ENCODE measurements around the gene CDRT15L2.
"Not testable (repeated sequence)": the region's sequence is repeated elsewhere in the genome, so short reads cannot be mapped to it uniquely, and the experiment has no call there.

The CDRT15L2 gene

GRCh38 chr17:20541853-20542546 is 37.5 kb upstream of the CDRT15L2 start:
- H3F3A ChIP-seq (ENCODE audit: low read depth); H3K9me3 ChIP-seq (ENCODE audit: insufficient read depth, low read depth, low read length); H3K27me3 ChIP-seq (ENCODE audit: insufficient read depth, low read length, poor library complexity, severe bottlenecking); H3K9ac ChIP-seq (ENCODE audit: low read depth, low read length, poor library complexity, severe bottlenecking); H3K4me2 ChIP-seq (ENCODE audit: low read depth, low read length, poor library complexity, severe bottlenecking); H3K4me1 ChIP-seq (ENCODE audit: insufficient read depth, low read length, poor library complexity, severe bottlenecking); H4K20me1 ChIP-seq (ENCODE audit: insufficient read depth, low read length, poor library complexity, severe bottlenecking); H3K79me2 ChIP-seq (ENCODE audit: insufficient read depth, low read length); H3K9me2 ChIP-seq (replicated peaks; ENCODE audit: low read depth, low read length); H3K36me3 ChIP-seq (ENCODE audit: insufficient read depth, low read length); H3K4me3 ChIP-seq (ENCODE audit: low read length, poor library complexity, severe bottlenecking): not testable (repeated sequence)
- TF ChIP-seq CTCF (conservative IDR thresholded peaks at IDR 0.05; ENCODE audit: low read length): peak; percentile 42
- peak overlapping the region; percentile 79 for H2AFZ ChIP-seq (ENCODE audit: low read length)

GRCh38 chr17:20547923-20548322 is 31.6 kb upstream of the CDRT15L2 start:
- not testable (repeated sequence) for H3K36me3 ChIP-seq (ENCODE audit: insufficient read depth, low read length); H3K9me2 ChIP-seq (replicated peaks; ENCODE audit: low read depth, low read length); H3K4me2 ChIP-seq (ENCODE audit: low read depth, low read length, poor library complexity, severe bottlenecking); H3K27me3 ChIP-seq (ENCODE audit: insufficient read depth, low read length, poor library complexity, severe bottlenecking); H4K20me1 ChIP-seq (ENCODE audit: insufficient read depth, low read length, poor library complexity, severe bottlenecking); H3K9me3 ChIP-seq (ENCODE audit: insufficient read depth, low read depth, low read length); H3K4me3 ChIP-seq (ENCODE audit: low read length, poor library complexity, severe bottlenecking); H3K4me1 ChIP-seq (ENCODE audit: insufficient read depth, low read length, poor library complexity, severe bottlenecking); H3F3A ChIP-seq (ENCODE audit: low read depth); H3K79me2 ChIP-seq (ENCODE audit: insufficient read depth, low read length); H2AFZ ChIP-seq (ENCODE audit: low read length); H3K9ac ChIP-seq (ENCODE audit: low read depth, low read length, poor library complexity, severe bottlenecking)

- H3K36me3 ChIP-seq (ENCODE audit: insufficient read depth, low read length); H3F3A ChIP-seq (ENCODE audit: low read depth); H3K9me2 ChIP-seq (replicated peaks; ENCODE audit: low read depth, low read length); H3K79me2 ChIP-seq (ENCODE audit: insufficient read depth, low read length); H4K20me1 ChIP-seq (ENCODE audit: insufficient read depth, low read length, poor library complexity, severe bottlenecking); H3K9me3 ChIP-seq (ENCODE audit: insufficient read depth, low read depth, low read length); H3K4me3 ChIP-seq (ENCODE audit: low read length, poor library complexity, severe bottlenecking); H3K27me3 ChIP-seq (ENCODE audit: insufficient read depth, low read length, poor library complexity, severe bottlenecking); H3K4me1 ChIP-seq (ENCODE audit: insufficient read depth, low read length, poor library complexity, severe bottlenecking); H3K4me2 ChIP-seq (ENCODE audit: low read depth, low read length, poor library complexity, severe bottlenecking); H3K9ac ChIP-seq (ENCODE audit: low read depth, low read length, poor library complexity, severe bottlenecking); H2AFZ ChIP-seq (ENCODE audit: low read length): not testable (repeated sequence)
These were observed 26.6 kb upstream of the CDRT15L2 start for GRCh38 chr17:20552920-20553319.

- H2AFZ ChIP-seq (ENCODE audit: low read length); H4K20me1 ChIP-seq (ENCODE audit: insufficient read depth, low read length, poor library complexity, severe bottlenecking); H3K79me2 ChIP-seq (ENCODE audit: insufficient read depth, low read length); H3K9me3 ChIP-seq (ENCODE audit: insufficient read depth, low read depth, low read length); H3K9ac ChIP-seq (ENCODE audit: low read depth, low read length, poor library complexity, severe bottlenecking); H3K36me3 ChIP-seq (ENCODE audit: insufficient read depth, low read length); H3K27me3 ChIP-seq (ENCODE audit: insufficient read depth, low read length, poor library complexity, severe bottlenecking); H3F3A ChIP-seq (ENCODE audit: low read depth); H3K4me2 ChIP-seq (ENCODE audit: low read depth, low read length, poor library complexity, severe bottlenecking); H3K4me1 ChIP-seq (ENCODE audit: insufficient read depth, low read length, poor library complexity, severe bottlenecking); H3K9me2 ChIP-seq (replicated peaks; ENCODE audit: low read depth, low read length); H3K4me3 ChIP-seq (ENCODE audit: low read length, poor library complexity, severe bottlenecking): not testable (repeated sequence)
These were observed 24.8 kb upstream of the CDRT15L2 start for GRCh38 chr17:20554728-20555127.

GRCh38 chr17:20555135-20556010 is 24.2 kb upstream of the CDRT15L2 start:
- not testable (repeated sequence) for H3K4me3 ChIP-seq (ENCODE audit: low read length, poor library complexity, severe bottlenecking); H3K9ac ChIP-seq (ENCODE audit: low read depth, low read length, poor library complexity, severe bottlenecking); H3K4me1 ChIP-seq (ENCODE audit: insufficient read depth, low read length, poor library complexity, severe bottlenecking); H3K27me3 ChIP-seq (ENCODE audit: insufficient read depth, low read length, poor library complexity, severe bottlenecking); H2AFZ ChIP-seq (ENCODE audit: low read length); H3K9me3 ChIP-seq (ENCODE audit: insufficient read depth, low read depth, low read length); H3K79me2 ChIP-seq (ENCODE audit: insufficient read depth, low read length); H4K20me1 ChIP-seq (ENCODE audit: insufficient read depth, low read length, poor library complexity, severe bottlenecking); H3K36me3 ChIP-seq (ENCODE audit: insufficient read depth, low read length); H3F3A ChIP-seq (ENCODE audit: low read depth); H3K4me2 ChIP-seq (ENCODE audit: low read depth, low read length, poor library complexity, severe bottlenecking); H3K9me2 ChIP-seq (replicated peaks; ENCODE audit: low read depth, low read length)

- not testable (repeated sequence) for H3K36me3 ChIP-seq (ENCODE audit: insufficient read depth, low read length); H3K9me2 ChIP-seq (replicated peaks; ENCODE audit: low read depth, low read length); H3K4me3 ChIP-seq (ENCODE audit: low read length, poor library complexity, severe bottlenecking); H3K27me3 ChIP-seq (ENCODE audit: insufficient read depth, low read length, poor library complexity, severe bottlenecking); H3K4me1 ChIP-seq (ENCODE audit: insufficient read depth, low read length, poor library complexity, severe bottlenecking); H3K9ac ChIP-seq (ENCODE audit: low read depth, low read length, poor library complexity, severe bottlenecking); H3F3A ChIP-seq (ENCODE audit: low read depth); H4K20me1 ChIP-seq (ENCODE audit: insufficient read depth, low read length, poor library complexity, severe bottlenecking); H3K9me3 ChIP-seq (ENCODE audit: insufficient read depth, low read depth, low read length); H2AFZ ChIP-seq (ENCODE audit: low read length); H3K79me2 ChIP-seq (ENCODE audit: insufficient read depth, low read length); H3K4me2 ChIP-seq (ENCODE audit: low read depth, low read length, poor library complexity, severe bottlenecking)
These were observed 21.4 kb upstream of the CDRT15L2 start for GRCh38 chr17:20558096-20558495.

Data from Loucy (cell line).